ENCODE measurements around the gene WDR87. TPM values are rescaled to one million over a fixed set of nuclear protein-coding genes. Genes with fewer than 3 reads are reported as not detected.
A peak's percentile ranks its signal among the peaks of the same experiment; 100 is the strongest.
"Not testable (repeated sequence)": the region's sequence is repeated elsewhere in the genome, so short reads cannot be mapped to it uniquely, and the experiment has no call there.

The WDR87 gene
- polyA plus RNA-seq, 2 donors, result not detected

DNA sequence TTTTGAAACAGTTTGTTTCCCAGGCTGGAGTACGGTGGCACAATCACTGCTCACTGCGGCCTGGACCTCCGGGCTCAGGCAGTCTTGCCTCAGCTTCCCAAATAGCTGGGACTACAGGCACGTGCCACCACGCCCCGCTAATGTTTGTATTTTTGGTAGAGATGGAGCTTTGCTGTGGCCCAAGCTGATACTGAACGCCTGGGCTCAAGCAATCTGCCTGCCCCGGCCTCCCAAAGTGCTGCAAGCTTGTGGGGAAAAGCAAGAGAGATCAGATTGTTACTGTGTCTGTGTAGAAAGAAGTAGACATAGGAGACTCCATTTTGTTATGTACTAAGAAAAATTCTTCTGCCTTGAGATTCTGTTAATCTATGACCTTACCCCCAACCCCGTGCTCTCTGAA, 40.5 kb downstream of the WDR87 start:
- H3K27ac ChIP-seq (ENCODE audit: low read depth in 2 of 2, low read length in 1 of 2), result peak overlapping the region in 1 of 2 donors; percentile 13
- not testable (repeated sequence) for H3K4me1 ChIP-seq (ENCODE audit: control insufficient read depth in 2 of 2, insufficient read depth in 2 of 2, low read length in 1 of 2)
- WGBS, 2 donors, result 85 to 87% methylated on average over 8 of the region's 9 CpGs

DNA sequence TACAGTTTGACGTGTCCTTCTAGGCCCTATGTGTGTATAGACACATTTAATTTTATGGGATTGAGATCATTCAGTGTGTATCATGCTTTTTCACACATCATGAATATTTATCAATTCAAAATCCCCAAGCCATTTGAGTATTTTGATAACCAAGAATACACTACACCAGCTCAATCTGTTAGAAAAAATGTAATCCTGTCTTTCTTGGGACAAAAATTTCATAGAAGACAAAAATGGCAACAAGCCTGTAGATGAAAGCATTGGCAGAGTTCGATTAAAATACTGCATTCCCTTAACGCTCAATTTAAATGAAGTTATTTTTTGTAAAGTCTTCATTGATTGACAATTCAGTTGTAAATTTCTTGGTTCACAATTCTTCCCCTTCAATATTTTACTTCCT, 41.9 kb downstream of the WDR87 start:
- no peak overlapping the region for H3K27ac ChIP-seq (ENCODE audit: low read depth in 2 of 2, low read length in 1 of 2)
- no peaks in the 10 kb centered on the region for H3K4me1 ChIP-seq (ENCODE audit: control insufficient read depth in 2 of 2, insufficient read depth in 2 of 2, low read length in 1 of 2)
- WGBS, 2 donors, result 81 to 90% methylated on average over 3 of the region's 3 CpGs
- H3K4me3 ChIP-seq (ENCODE audit: low read depth in 1 of 2, low read length in 2 of 2), result no peak overlapping the region
- H3K36me3 ChIP-seq (ENCODE audit: control insufficient read depth in 2 of 2, insufficient read depth in 2 of 2, low read length in 1 of 2), result no peaks in the 10 kb centered on the region
- no peaks in the 10 kb centered on the region for H3K9me3 ChIP-seq (ENCODE audit: control insufficient read depth in 2 of 2, insufficient read depth in 1 of 2, low read depth in 1 of 2, low read length in 1 of 2)
- no peaks in the 10 kb centered on the region for H3K27me3 ChIP-seq (ENCODE audit: control insufficient read depth in 1 of 2, insufficient read depth in 2 of 2, low read length in 2 of 2)

More for the DNA sequence above, 40.5 kb downstream of the WDR87 start:
- H3K4me3 ChIP-seq (ENCODE audit: low read depth in 1 of 2, low read length in 2 of 2); H3K36me3 ChIP-seq (ENCODE audit: control insufficient read depth in 2 of 2, insufficient read depth in 2 of 2, low read length in 1 of 2); H3K9me3 ChIP-seq (ENCODE audit: control insufficient read depth in 2 of 2, insufficient read depth in 1 of 2, low read depth in 1 of 2, low read length in 1 of 2); H3K27me3 ChIP-seq (ENCODE audit: control insufficient read depth in 1 of 2, insufficient read depth in 2 of 2, low read length in 2 of 2): not testable (repeated sequence)

DNA sequence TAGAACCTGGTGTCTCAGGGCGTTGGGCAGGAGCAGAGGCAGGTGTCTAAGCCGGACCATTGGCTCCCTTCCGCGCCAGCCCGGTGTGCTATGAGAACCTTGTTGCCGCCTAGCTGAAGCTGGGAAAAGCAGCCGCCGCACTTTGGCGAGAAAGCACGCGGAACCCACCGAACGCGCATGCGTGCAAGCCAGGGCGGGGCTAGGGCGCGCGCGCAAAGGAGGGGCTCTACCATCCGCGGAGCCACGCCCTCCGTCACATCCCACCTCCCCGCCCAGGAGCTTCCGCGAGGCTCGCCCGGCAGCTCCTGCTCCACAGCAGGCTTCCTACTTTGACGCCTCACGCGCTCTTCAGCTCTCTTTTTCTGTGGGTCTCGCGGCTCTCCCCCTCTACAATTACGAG, 51.3 kb downstream of the WDR87 start:
- no peaks in the 10 kb centered on the region for H3K27me3 ChIP-seq (ENCODE audit: control insufficient read depth in 1 of 2, insufficient read depth in 2 of 2, low read length in 2 of 2)
- H3K36me3 ChIP-seq (ENCODE audit: control insufficient read depth in 2 of 2, insufficient read depth in 2 of 2, low read length in 1 of 2), result no peaks in the 10 kb centered on the region
- H3K4me1 ChIP-seq (ENCODE audit: control insufficient read depth in 2 of 2, insufficient read depth in 2 of 2, low read length in 1 of 2), result no peaks in the 10 kb centered on the region
- WGBS, 2 donors, result 11 to 16% methylated on average over 29 to 35 of the region's 35 CpGs
- peaks cover 12 to 18% of the 10 kb centered on the region in 2 donors for H3K9me3 ChIP-seq (ENCODE audit: control insufficient read depth in 2 of 2, insufficient read depth in 1 of 2, low read depth in 1 of 2, low read length in 1 of 2)
- no peak overlapping the region for H3K27ac ChIP-seq (ENCODE audit: low read depth in 2 of 2, low read length in 1 of 2)
- peak overlapping the region in 1 of 2 donors; percentile 12 for H3K4me3 ChIP-seq (ENCODE audit: low read depth in 1 of 2, low read length in 2 of 2)

DNA sequence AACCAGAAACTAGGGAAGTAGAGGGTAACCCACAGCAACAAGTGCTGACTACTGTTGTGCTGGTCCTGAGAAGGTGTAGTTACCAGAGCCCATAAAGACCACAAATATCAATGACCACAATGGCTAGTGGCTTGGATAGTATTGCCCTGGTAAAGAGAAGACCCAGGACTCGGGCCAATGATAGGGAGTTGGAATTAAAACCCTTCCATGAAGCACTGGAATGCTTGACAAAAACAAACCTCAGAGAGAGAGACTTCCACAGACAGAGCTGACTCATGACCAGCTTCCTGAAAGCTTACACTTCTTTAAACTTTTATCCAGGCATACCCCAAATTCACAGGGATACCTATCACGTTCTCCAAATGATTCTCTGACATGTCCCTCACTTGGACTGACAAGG, 60.5 kb downstream of the WDR87 start:
- H3K36me3 ChIP-seq (ENCODE audit: control insufficient read depth in 2 of 2, insufficient read depth in 2 of 2, low read length in 1 of 2), result no peaks in the 10 kb centered on the region
- peaks cover 0 to under 1% of the 10 kb centered on the region in 2 donors for H3K9me3 ChIP-seq (ENCODE audit: control insufficient read depth in 2 of 2, insufficient read depth in 1 of 2, low read depth in 1 of 2, low read length in 1 of 2)
- H3K27ac ChIP-seq (ENCODE audit: low read depth in 2 of 2, low read length in 1 of 2), result no peak overlapping the region
- WGBS, 2 donors, result 65 to 70% methylated on average over 2 of the region's 2 CpGs
- H3K27me3 ChIP-seq (ENCODE audit: control insufficient read depth in 1 of 2, insufficient read depth in 2 of 2, low read length in 2 of 2), result no peaks in the 10 kb centered on the region
- no peaks in the 10 kb centered on the region for H3K4me1 ChIP-seq (ENCODE audit: control insufficient read depth in 2 of 2, insufficient read depth in 2 of 2, low read length in 1 of 2)
- no peak overlapping the region for H3K4me3 ChIP-seq (ENCODE audit: low read depth in 1 of 2, low read length in 2 of 2)

Other genes starting within 250 kb of the WDR87 start
- 1 to 10 TPM; 2.1 to 2.5 TPM for gene ZNF607, start 186.8 kb downstream of the WDR87 start, polyA plus RNA-seq
- gene ZNF573, start 127.0 kb downstream of the WDR87 start, polyA plus RNA-seq, result 1 to 10 TPM in 1 of 2 donors, under 1 TPM in 1; 0.60 to 1.2 TPM
- 10 to 100 TPM in 1 of 2 donors, 1 to 10 TPM in 1; 4.1 to 11.0 TPM for gene SIPA1L3, start 614 bp upstream of the WDR87 start, polyA plus RNA-seq

Measured in esophagus (tissue), 2 donors.